ENCODE results near the gene KIF18B. TPM values are rescaled to one million over a fixed set of nuclear protein-coding genes. Genes with fewer than 3 reads are reported as not detected.
"Not testable (repeated sequence)": the region's sequence is repeated elsewhere in the genome, so short reads cannot be mapped to it uniquely, and the experiment has no call there.

The KIF18B gene
- total RNA-seq, 1 donor from 2014 or later, result 3.9 TPM

- no peaks in the 10 kb centered on the region for H3K27me3 Mint-ChIP-seq (ENCODE audit: low read depth)
- TF ChIP-seq CTCF (IDR thresholded peaks at IDR 0.05), result no peak
- no peaks in the 10 kb centered on the region for H3K9me3 Mint-ChIP-seq (ENCODE audit: low read depth)
- no peaks in the 10 kb centered on the region for H3K36me3 Mint-ChIP-seq (ENCODE audit: low read depth)
- peak; percentile 18 for DNase-seq (ENCODE audit: low spot score)
- H3K27ac Mint-ChIP-seq (ENCODE audit: unreplicated experiment), result no peak overlapping the region
- peaks cover 14% of the 10 kb centered on the region for H3K4me1 Mint-ChIP-seq (ENCODE audit: low read depth)
- H3K4me3 Mint-ChIP-seq (ENCODE audit: unreplicated experiment), result no peak overlapping the region
Observed at GRCh38 chr17:44952946-44953475, 5.4 kb upstream of the KIF18B start.

- Mint-ChIP-seq H3K4me1 (ENCODE audit: low read depth) (peaks cover 23% of the 10 kb centered on the region), H3K36me3 (ENCODE audit: low read depth) (no peaks in the 10 kb centered on the region), H3K9me3 (ENCODE audit: low read depth) (no peaks in the 10 kb centered on the region), H3K4me3 (ENCODE audit: unreplicated experiment) (peak overlapping the region; percentile 82), H3K27ac (ENCODE audit: unreplicated experiment) (peak overlapping the region; percentile 92), H3K27me3 (ENCODE audit: low read depth) (no peaks in the 10 kb centered on the region)
- no peak for DNase-seq (ENCODE audit: low spot score)
- no peak for TF ChIP-seq CTCF (IDR thresholded peaks at IDR 0.05)
Observed at GRCh38 chr17:44948315-44948795, 782 bp upstream of the KIF18B start.

GRCh38 chr17:44945652-44946051, 1.9 kb downstream of the KIF18B start:
- H3K27ac Mint-ChIP-seq (ENCODE audit: unreplicated experiment); H3K27me3 Mint-ChIP-seq (ENCODE audit: low read depth); H3K36me3 Mint-ChIP-seq (ENCODE audit: low read depth); H3K4me3 Mint-ChIP-seq (ENCODE audit: unreplicated experiment); H3K9me3 Mint-ChIP-seq (ENCODE audit: low read depth): not testable (repeated sequence)
- peaks cover 34% of the 10 kb centered on the region for H3K4me1 Mint-ChIP-seq (ENCODE audit: low read depth)
- DNase-seq (ENCODE audit: low spot score), result peak; percentile 20

- H3K9me3 Mint-ChIP-seq (ENCODE audit: low read depth), result peaks cover 4% of the 10 kb centered on the region
- H3K36me3 Mint-ChIP-seq (ENCODE audit: low read depth), result no peaks in the 10 kb centered on the region
- DNase-seq (ENCODE audit: low spot score), result peak; percentile 7
- peaks cover 36% of the 10 kb centered on the region for H3K4me1 Mint-ChIP-seq (ENCODE audit: low read depth)
- H3K4me3 Mint-ChIP-seq (ENCODE audit: unreplicated experiment), result no peak overlapping the region
- H3K27me3 Mint-ChIP-seq (ENCODE audit: low read depth), result no peaks in the 10 kb centered on the region
- no peak for TF ChIP-seq CTCF (IDR thresholded peaks at IDR 0.05)
- no peak overlapping the region for H3K27ac Mint-ChIP-seq (ENCODE audit: unreplicated experiment)
Observed at GRCh38 chr17:44942456-44942855, 5.1 kb downstream of the KIF18B start.

GRCh38 chr17:44941712-44942331, 5.8 kb downstream of the KIF18B start:
- no peaks in the 10 kb centered on the region for H3K27me3 Mint-ChIP-seq (ENCODE audit: low read depth)
- no peaks in the 10 kb centered on the region for H3K36me3 Mint-ChIP-seq (ENCODE audit: low read depth)
- H3K4me1 Mint-ChIP-seq (ENCODE audit: low read depth), result peaks cover 32% of the 10 kb centered on the region
- peaks cover 4% of the 10 kb centered on the region for H3K9me3 Mint-ChIP-seq (ENCODE audit: low read depth)
- peak; percentile 39 for DNase-seq (ENCODE audit: low spot score)
- peak overlapping the region; percentile 42 for H3K27ac Mint-ChIP-seq (ENCODE audit: unreplicated experiment)
- H3K4me3 Mint-ChIP-seq (ENCODE audit: unreplicated experiment), result no peak overlapping the region
- TF ChIP-seq CTCF (IDR thresholded peaks at IDR 0.05), result no peak

GRCh38 chr17:44940768-44941167, 6.8 kb downstream of the KIF18B start:
- no peak overlapping the region for H3K4me3 Mint-ChIP-seq (ENCODE audit: unreplicated experiment)
- TF ChIP-seq CTCF (IDR thresholded peaks at IDR 0.05), result no peak
- DNase-seq (ENCODE audit: low spot score), result no peak
- H3K4me1 Mint-ChIP-seq (ENCODE audit: low read depth), result peaks cover 24% of the 10 kb centered on the region
- H3K27me3 Mint-ChIP-seq (ENCODE audit: low read depth), result no peaks in the 10 kb centered on the region
- H3K27ac Mint-ChIP-seq (ENCODE audit: unreplicated experiment), result peak overlapping the region; percentile 56
- H3K9me3 Mint-ChIP-seq (ENCODE audit: low read depth), result peaks cover 4% of the 10 kb centered on the region
- no peaks in the 10 kb centered on the region for H3K36me3 Mint-ChIP-seq (ENCODE audit: low read depth)

Data from chondrocyte (in vitro differentiated cells).